KMS-11 (cell line): Measurements from ENCODE around the gene TENM4.

Experiments used
- H2AFZ ChIP-seq: fragments of 200-600 bp; sonication (generic); 2 replicates; pipeline ENCODE4 v1.6.1; 2016; ENCODE audit warnings: antibody characterized with exemption, mixed run types, low read depth
- H3K27ac ChIP-seq: fragments of 200-600 bp; sonication (generic); 2 replicates; pipeline ENCODE4 v1.6.1; 2016; ENCODE audit warnings: mild to moderate bottlenecking, mixed run types
- H3K27me3 ChIP-seq: fragments of 200-600 bp; sonication (generic); 2 replicates; pipeline ENCODE4 v1.6.1; 2017; ENCODE audit warnings: mild to moderate bottlenecking, low read depth, mixed run types, moderate library complexity; ENCODE audit not compliant: insufficient read depth
- H3K36me3 ChIP-seq: fragments of 200-600 bp; sonication (generic); 2 replicates; pipeline ENCODE4 v1.6.1; 2017; ENCODE audit warnings: mild to moderate bottlenecking, mixed run types; ENCODE audit not compliant: insufficient read depth
- H3K4me1 ChIP-seq: fragments of 200-600 bp; sonication (generic); 2 replicates; pipeline ENCODE4 v1.6.1; 2016; ENCODE audit warnings: mild to moderate bottlenecking, low read depth, mixed run types; ENCODE audit not compliant: poor library complexity, severe bottlenecking
- H3K4me2 ChIP-seq: fragments of 200-600 bp; sonication (generic); 2 replicates; pipeline ENCODE4 v1.7.0; 2016; ENCODE audit warnings: mild to moderate bottlenecking, mixed run types
- H3K4me3 ChIP-seq: fragments of 200-600 bp; sonication (generic); IDR thresholded peaks from 2 replicates; pipeline ENCODE4 v1.6.1; 2017; ENCODE audit warnings: low read depth, low read length, mixed read lengths; ENCODE audit not compliant: insufficient read depth
- H3K79me2 ChIP-seq: fragments of 200-600 bp; sonication (generic); 2 replicates; pipeline ENCODE4 v1.6.1; 2016; ENCODE audit warnings: low read depth, mixed run types; ENCODE audit not compliant: insufficient read depth
- H3K9ac ChIP-seq: fragments of 200-600 bp; sonication (generic); 2 replicates; pipeline ENCODE4 v1.6.1; 2016; ENCODE audit warnings: mild to moderate bottlenecking, mixed run types
- H4K20me1 ChIP-seq: fragments of 200-600 bp; sonication (generic); 2 replicates; pipeline ENCODE4 v1.6.1; 2016; ENCODE audit warnings: mild to moderate bottlenecking, mixed run types; ENCODE audit not compliant: insufficient read depth
- TF ChIP-seq, protein P1 (sequence below): fragments of 200-600 bp; sonication (generic); conservative IDR thresholded peaks from 2 replicates; pipeline ENCODE4 v1.6.1; 2017; ENCODE audit warnings: low read depth, mild to moderate bottlenecking, antibody characterized with exemption, low read length, moderate library complexity, mixed read lengths

TENM4 gene

DNA sequence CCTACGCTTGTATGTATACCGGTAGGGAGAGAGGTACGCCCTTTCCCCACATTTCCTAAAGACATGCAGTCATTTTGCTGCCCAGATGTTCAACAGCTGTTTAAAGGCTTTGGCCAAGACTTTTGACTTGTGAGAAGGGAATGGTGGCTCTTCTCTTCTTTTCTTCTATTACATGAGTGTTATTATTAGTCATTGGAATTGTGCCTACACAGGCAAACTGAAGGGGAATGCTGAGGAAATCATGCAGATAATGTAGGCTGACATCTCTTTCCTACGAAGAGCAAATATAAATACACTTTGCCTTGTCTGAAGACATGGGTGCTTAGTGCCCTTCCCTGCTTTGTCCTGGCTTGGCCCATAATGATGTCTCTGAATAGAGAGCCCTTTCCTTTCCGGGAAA lies 671.9 kb downstream of the TENM4 start:
- no peak overlapping the region for H3K27ac ChIP-seq
- H3K79me2 ChIP-seq: no peaks in the 10 kb centered on the region
- TF ChIP-seq, protein P1, sequence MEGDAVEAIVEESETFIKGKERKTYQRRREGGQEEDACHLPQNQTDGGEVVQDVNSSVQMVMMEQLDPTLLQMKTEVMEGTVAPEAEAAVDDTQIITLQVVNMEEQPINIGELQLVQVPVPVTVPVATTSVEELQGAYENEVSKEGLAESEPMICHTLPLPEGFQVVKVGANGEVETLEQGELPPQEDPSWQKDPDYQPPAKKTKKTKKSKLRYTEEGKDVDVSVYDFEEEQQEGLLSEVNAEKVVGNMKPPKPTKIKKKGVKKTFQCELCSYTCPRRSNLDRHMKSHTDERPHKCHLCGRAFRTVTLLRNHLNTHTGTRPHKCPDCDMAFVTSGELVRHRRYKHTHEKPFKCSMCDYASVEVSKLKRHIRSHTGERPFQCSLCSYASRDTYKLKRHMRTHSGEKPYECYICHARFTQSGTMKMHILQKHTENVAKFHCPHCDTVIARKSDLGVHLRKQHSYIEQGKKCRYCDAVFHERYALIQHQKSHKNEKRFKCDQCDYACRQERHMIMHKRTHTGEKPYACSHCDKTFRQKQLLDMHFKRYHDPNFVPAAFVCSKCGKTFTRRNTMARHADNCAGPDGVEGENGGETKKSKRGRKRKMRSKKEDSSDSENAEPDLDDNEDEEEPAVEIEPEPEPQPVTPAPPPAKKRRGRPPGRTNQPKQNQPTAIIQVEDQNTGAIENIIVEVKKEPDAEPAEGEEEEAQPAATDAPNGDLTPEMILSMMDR: no peak
- no peak overlapping the region for H2AFZ ChIP-seq
- H3K4me2 ChIP-seq: no peak overlapping the region
- no peaks in the 10 kb centered on the region for H3K4me1 ChIP-seq
- H4K20me1 ChIP-seq: no peaks in the 10 kb centered on the region
- H3K27me3 ChIP-seq: no peaks in the 10 kb centered on the region
- H3K4me3 ChIP-seq: no peak overlapping the region
- H3K9ac ChIP-seq: no peak overlapping the region
- no peaks in the 10 kb centered on the region for H3K36me3 ChIP-seq

DNA sequence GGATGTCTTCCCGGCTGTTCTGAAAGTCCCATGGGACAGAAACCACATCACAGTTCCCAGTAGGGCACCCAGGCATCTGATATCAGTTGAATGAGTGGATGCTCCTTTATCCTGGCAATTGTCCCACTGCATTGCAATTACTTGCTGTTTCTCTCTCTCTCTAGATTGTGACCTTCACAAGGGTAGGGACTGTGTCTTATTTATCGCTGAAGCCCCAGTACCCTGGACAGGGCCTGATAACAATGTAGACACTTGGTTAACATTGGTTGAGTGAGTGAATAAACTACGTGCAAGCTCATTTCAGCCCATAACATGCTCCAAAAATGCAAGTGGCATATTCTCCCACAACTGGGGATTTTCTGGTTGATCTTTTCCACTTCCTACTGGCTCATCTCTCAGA lies 672.5 kb downstream of the TENM4 start:
- H3K4me1 ChIP-seq: no peaks in the 10 kb centered on the region
- H3K9ac ChIP-seq: no peak overlapping the region
- no peak overlapping the region for H2AFZ ChIP-seq
- no peaks in the 10 kb centered on the region for H3K36me3 ChIP-seq
- H4K20me1 ChIP-seq: no peaks in the 10 kb centered on the region
- H3K4me3 ChIP-seq: no peak overlapping the region
- H3K27ac ChIP-seq: no peak overlapping the region
- no peaks in the 10 kb centered on the region for H3K79me2 ChIP-seq
- H3K27me3 ChIP-seq: no peaks in the 10 kb centered on the region
- TF ChIP-seq, protein P1: no peak
- H3K4me2 ChIP-seq: no peak overlapping the region

DNA sequence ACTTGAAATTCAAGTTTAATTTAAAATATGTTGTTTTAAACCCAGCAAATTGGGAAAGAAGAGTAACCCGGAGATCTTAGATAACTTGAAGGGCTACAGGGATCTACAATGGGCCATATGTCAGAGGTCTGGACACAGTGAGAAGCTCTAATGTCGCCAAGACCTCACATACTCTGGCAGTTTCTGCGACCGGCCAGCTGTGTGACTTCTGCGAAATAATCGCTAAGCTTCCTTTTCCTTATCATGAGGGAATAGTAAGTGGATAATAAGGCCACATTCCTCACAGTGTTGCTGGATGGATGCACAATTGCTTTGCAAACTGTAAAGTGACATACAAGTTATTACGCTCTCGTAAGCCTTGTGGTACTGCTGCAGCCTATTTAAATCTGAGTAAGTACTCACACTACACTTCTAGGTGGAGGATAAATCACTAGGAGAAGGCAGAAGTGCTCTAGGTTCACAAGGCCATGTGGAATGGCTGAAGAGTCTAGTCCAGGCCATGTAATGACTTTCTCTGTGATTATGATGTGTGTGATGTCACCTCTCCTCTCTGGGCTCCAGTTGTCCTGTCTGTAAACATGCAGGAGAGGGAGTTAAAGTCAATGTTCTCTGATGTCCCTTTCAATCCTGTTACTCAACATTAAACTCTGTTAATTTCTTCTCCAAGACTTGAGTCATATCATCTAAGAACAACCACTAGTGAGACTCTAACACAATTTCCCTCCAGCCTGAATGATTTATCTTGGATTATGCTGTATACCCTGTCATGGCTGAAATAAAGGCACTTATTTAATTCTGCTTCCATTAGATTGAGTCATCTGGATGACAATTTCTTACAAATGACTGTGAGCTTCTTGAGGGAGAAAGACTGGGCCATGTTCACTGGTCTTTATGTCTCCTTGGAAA lies 673.5 kb downstream of the TENM4 start:
- H2AFZ ChIP-seq: no peak overlapping the region
- H3K9ac ChIP-seq: no peak overlapping the region
- no peak overlapping the region for H3K4me3 ChIP-seq
- no peaks in the 10 kb centered on the region for H3K4me1 ChIP-seq
- H3K79me2 ChIP-seq: no peaks in the 10 kb centered on the region
- no peaks in the 10 kb centered on the region for H3K27me3 ChIP-seq
- TF ChIP-seq, protein P1: no peak
- no peak overlapping the region for H3K27ac ChIP-seq
- no peak overlapping the region for H3K4me2 ChIP-seq
- H4K20me1 ChIP-seq: no peaks in the 10 kb centered on the region
- no peaks in the 10 kb centered on the region for H3K36me3 ChIP-seq

DNA sequence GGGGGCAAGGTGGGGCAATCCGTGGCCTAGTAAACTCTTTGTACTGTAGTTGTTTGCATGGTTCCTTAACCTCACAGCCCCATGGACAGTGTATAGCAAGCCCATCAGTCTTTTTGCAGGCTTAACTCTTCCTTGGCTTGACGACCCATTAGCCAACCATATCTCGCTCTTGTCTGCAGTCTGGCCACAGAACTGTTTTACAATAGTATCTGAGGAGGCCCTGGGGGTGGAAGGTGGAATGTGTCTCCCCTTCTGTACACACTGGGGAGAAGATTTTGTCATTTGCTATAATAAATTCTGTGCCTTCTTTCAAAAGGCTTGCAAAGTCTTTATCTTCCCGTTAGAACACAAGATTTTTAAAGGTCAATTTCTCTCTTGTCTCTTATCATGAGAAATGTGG lies 675.9 kb downstream of the TENM4 start:
- Histone ChIP-seq H3K4me1 (no peaks in the 10 kb centered on the region), H3K9ac (no peak overlapping the region), H4K20me1 (no peaks in the 10 kb centered on the region), H3K36me3 (no peaks in the 10 kb centered on the region), H3K27me3 (no peaks in the 10 kb centered on the region), H3K4me3 (no peak overlapping the region), H3K79me2 (no peaks in the 10 kb centered on the region), H3K27ac (no peak overlapping the region), H3K4me2 (no peak overlapping the region), H2AFZ (no peak overlapping the region)
- TF ChIP-seq, protein P1: no peak
